Endothelial cell of umbilical vein (primary cell): ENCODE results near the gene FBXL17. TPM values are rescaled to one million over a fixed set of nuclear protein-coding genes. Genes with fewer than 3 reads are reported as not detected.

Source experiments
- BruUV-seq: library from RNA; stranded (reverse); fragments of 400-500 nt; replicated peaks from 2 replicates; lab custom pipeline; 2021; lab: Mats Ljungman, UMichigan
- CTCF ChIA-PET: fragments of 300-600, 350-600 bp; sonication (Branson Sonifier 250); formaldehyde crosslinking; loops from one replicate; lab custom pipeline; 2021; ENCODE audit warnings: antibody characterized with exemption, inconsistent platforms; lab: Charles Lee
- POLR2A ChIA-PET: fragments of 300-600, 350-600 bp; sonication (Branson Sonifier 250); formaldehyde crosslinking; loops from one replicate; lab custom pipeline; 2021; ENCODE audit warnings: antibody characterized with exemption, inconsistent platforms; lab: Charles Lee
- DNase-seq: peaks from one replicate; pipeline ENCODE4 v3.0.0-alpha.2; 2011; ENCODE audit warnings: low read depth, low spot score
- FAIRE-seq: peaks from 2 replicates; lab custom pipeline; 2011; peaks lifted over from hg19 to GRCh38; lab: Jason Lieb, UNC
- H2AFZ ChIP-seq: 2 replicates; pipeline ENCODE4 v1.6.0; 2012; ENCODE audit warnings: low read depth, low read length, control low read depth, inconsistent platforms
- H3K27ac ChIP-seq: 2 replicates; pipeline ENCODE4 v1.5.1; 2011; ENCODE audit warnings: low read depth, mild to moderate bottlenecking, control low read depth, low read length, moderate library complexity; ENCODE audit not compliant: insufficient read depth
- H3K27me3 ChIP-seq, 2 experiments: 2 replicates each; pipeline versions ENCODE4 v1.6.0 to v1.6.1; 2011; ENCODE audit warnings: low read length in 2 of 2, mixed read lengths in 1 of 2; ENCODE audit not compliant: control insufficient read depth in 2 of 2, insufficient read depth in 2 of 2
- H3K36me3 ChIP-seq, 2 experiments: 2 replicates in 1 of 2; 3 replicates in 1 of 2; pipeline ENCODE4 v1.5.1; 2011; ENCODE audit warnings: low read length in 2 of 2, mild to moderate bottlenecking in 1 of 2, moderate library complexity in 1 of 2; ENCODE audit not compliant: control insufficient read depth in 2 of 2, insufficient read depth in 2 of 2; ENCODE audit errors: extremely low read depth in 1 of 2
- H3K4me1 ChIP-seq: 3 replicates; pipeline ENCODE4 v1.5.1; 2011; ENCODE audit warnings: mild to moderate bottlenecking, low read length; ENCODE audit not compliant: control insufficient read depth, insufficient read depth; ENCODE audit errors: extremely low read depth
- H3K4me2 ChIP-seq: 2 replicates; pipeline ENCODE4 v1.6.1; 2011; ENCODE audit warnings: low read length, control low read depth, mixed read lengths; ENCODE audit not compliant: insufficient read depth
- H3K4me3 ChIP-seq, 3 experiments: fragments of 200-600 bp in 1 of 3; sonication (generic), shearing (Covaris generic) in 1 of 3; replicated peaks in 1 of 3; 2 replicates each; pipeline ENCODE4 v1.5.1; 2011 to 2016; ENCODE audit warnings: control low read depth in 3 of 3, low read length in 3 of 3, mild to moderate bottlenecking in 2 of 3, inconsistent platforms in 1 of 3, low read depth in 1 of 3, moderate library complexity in 1 of 3; ENCODE audit not compliant: insufficient read depth in 1 of 3
- H3K79me2 ChIP-seq: 2 replicates; pipeline ENCODE4 v1.6.0; 2012; ENCODE audit warnings: low read length, inconsistent platforms; ENCODE audit not compliant: control insufficient read depth, insufficient read depth
- H3K9ac ChIP-seq: replicated peaks from 2 replicates; pipeline ENCODE3; 2011; ENCODE audit warnings: low read length, control low read depth; ENCODE audit not compliant: insufficient read depth; ENCODE audit errors: extremely low read depth
- H3K9me1 ChIP-seq: replicated peaks from 3 replicates; pipeline ENCODE4 v1.6.0; 2011; ENCODE audit warnings: mild to moderate bottlenecking, low read length; ENCODE audit not compliant: control insufficient read depth, insufficient read depth; ENCODE audit errors: extremely low read depth
- H3K9me3 ChIP-seq: replicated peaks from 2 replicates; pipeline ENCODE4 v1.5.1; 2012; ENCODE audit warnings: low read length, inconsistent platforms; ENCODE audit not compliant: control insufficient read depth, insufficient read depth
- H4K20me1 ChIP-seq: replicated peaks from 2 replicates; pipeline ENCODE3; 2011; ENCODE audit warnings: mild to moderate bottlenecking, low read length; ENCODE audit not compliant: control insufficient read depth, insufficient read depth; ENCODE audit errors: extremely low read depth
- CTCF ChIP-seq, 2 donors: IDR thresholded peaks; 1 replicate in 1 of 2; 2 replicates in 1 of 2; pipeline ENCODE4 v1.5.1; 2011; ENCODE audit warnings: low read length in 2 of 2, mild to moderate bottlenecking in 2 of 2, moderate library complexity in 2 of 2, control low read depth in 1 of 2, inconsistent platforms in 1 of 2, low read depth in 1 of 2; ENCODE audit not compliant: insufficient read depth in 1 of 2; ENCODE audit errors: extremely low read depth in 1 of 2
- EZH2 ChIP-seq: IDR thresholded peaks from 2 replicates; pipeline ENCODE4 v1.6.1; 2012; ENCODE audit warnings: borderline replicate concordance, low read depth, mild to moderate bottlenecking, moderate library complexity, low read length, inconsistent platforms; ENCODE audit not compliant: severe bottlenecking
- FOS ChIP-seq: IDR thresholded peaks from 2 replicates; pipeline ENCODE4 v1.6.1; 2011; ENCODE audit warnings: mild to moderate bottlenecking, low read length, moderate library complexity, borderline replicate concordance; ENCODE audit not compliant: insufficient read depth
- GATA2 ChIP-seq: IDR thresholded peaks from 2 replicates; pipeline ENCODE4 v1.7.0; 2011; ENCODE audit warnings: low read depth, mild to moderate bottlenecking, moderate library complexity, mixed read lengths, low read length; ENCODE audit not compliant: insufficient read length, insufficient read depth
- JUN ChIP-seq: IDR thresholded peaks from 2 replicates; pipeline ENCODE4 v1.6.1; 2011; ENCODE audit warnings: borderline replicate concordance, low read depth; ENCODE audit not compliant: insufficient read length, insufficient read depth
- MYC ChIP-seq: IDR thresholded peaks from one replicate; pipeline ENCODE4 v1.6.1; 2011; ENCODE audit warnings: mild to moderate bottlenecking, low read depth, low read length
- POLR2A ChIP-seq: IDR thresholded peaks from 2 replicates; pipeline ENCODE4 v1.6.1; 2012; ENCODE audit warnings: low read depth, mild to moderate bottlenecking, control low read depth, low read length
- POLR2AphosphoS5 ChIP-seq: IDR thresholded peaks from 2 replicates; pipeline ENCODE4 v1.6.1; 2012; ENCODE audit warnings: low read depth, mild to moderate bottlenecking, control low read depth, low read length, moderate library complexity; ENCODE audit not compliant: insufficient read depth
- dilution Hi-C: fragments of 300-500 bp; cut with MboI; formaldehyde crosslinking; loops from one replicate; pipeline ENCODE4 v1.15.0; 2019; ENCODE audit warnings: low sequenced_read_pairs; ENCODE audit not compliant: extremely low pct_ligation_motif_present
- intact Hi-C: fragments of 100-400 bp; cut with micrococcal nuclease; formaldehyde crosslinking; loops from one replicate; pipeline ENCODE4 v1.10.0; 2022
- polyA plus RNA-seq, 4 experiments: library from polyadenylated mRNA; depleted of rRNA in 3 of 4; stranded (reverse) in 3 of 4; unstranded in 1 of 4; fragments of >200 nt; gene quantifications; 2 replicates each; pipeline versions ENCODE4 v1.2.1 to v1.2.3, GENCODE V29; 2011 to 2012; ENCODE audit warnings: missing spikeins in 1 of 4
- total RNA-seq: library from RNA; stranded (reverse); gene quantifications from 2 replicates; pipeline ENCODE4 v1.2.3, GENCODE V29; 2021
- TF ChIP-seq, protein P1 (sequence below): IDR thresholded peaks from 2 replicates; pipeline ENCODE4 v1.6.1; 2011; ENCODE audit not compliant: insufficient read depth, insufficient read length

The FBXL17 gene
- total and polyA plus RNA-seq, 2 donors (not counting 3 experiments of a cell fraction or from before 2014, with no cell fraction given): 2.7 to 8.8 TPM

- H3K4me3 ChIP-seq: no peak overlapping the region
- H3K27ac ChIP-seq: no peak overlapping the region
- TF ChIP-seq MYC (no peak), GATA2 (no peak), JUN (no peak), EZH2 (no peak), POLR2AphosphoS5 (no peak), POLR2A (no peak), FOS (no peak), CTCF (IDR thresholded peaks at IDR 0.05; ENCODE audit: extremely low read depth in 1 of 2, insufficient read depth in 1 of 2, low read depth in 1 of 2, low read length in 2 of 2) (no peak)
- TF ChIP-seq, protein P1, sequence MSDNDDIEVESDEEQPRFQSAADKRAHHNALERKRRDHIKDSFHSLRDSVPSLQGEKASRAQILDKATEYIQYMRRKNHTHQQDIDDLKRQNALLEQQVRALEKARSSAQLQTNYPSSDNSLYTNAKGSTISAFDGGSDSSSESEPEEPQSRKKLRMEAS: no peak
- H3K9me3 ChIP-seq: no peaks in the 10 kb centered on the region
- H3K27me3 ChIP-seq: no peaks in the 10 kb centered on the region
- intact Hi-C loops: no loop called here
- H3K79me2 ChIP-seq: no peaks in the 10 kb centered on the region
- no peaks in the 10 kb centered on the region for H3K36me3 ChIP-seq
- dilution Hi-C loops: no loop called here
- no peak for FAIRE-seq
- H3K9ac ChIP-seq: no peak overlapping the region
- no peak for DNase-seq
- no TSS peak for BruUV-seq
- H2AFZ ChIP-seq: no peak overlapping the region
- H3K4me1 ChIP-seq: no peaks in the 10 kb centered on the region
- H4K20me1 ChIP-seq: no peaks in the 10 kb centered on the region
- ChIA-PET POLR2A (no interaction called here), CTCF (interaction anchor here (0.5 to 2.8 kb wide), 2 partner anchors 11 to 62 kb away, joined by 3 to 21 read pairs; no protein-coding TSS in a partner anchor)
- no peaks in the 10 kb centered on the region for H3K9me1 ChIP-seq
- H3K4me2 ChIP-seq: no peak overlapping the region
Measured at GRCh38 chr5:108271127-108271526, 110.8 kb downstream of the FBXL17 start.
